Panc1 (cell line): ENCODE data around the gene ADGRG7.

Experiments
- CTCF ChIP-seq: fragments of 450-650 bp; IDR thresholded peaks from 2 replicates; pipeline ENCODE4 v1.5.1; 2017; ENCODE audit warnings: mild to moderate bottlenecking
- POLR2AphosphoS5 ChIP-seq: IDR thresholded peaks from 2 replicates; pipeline ENCODE4 v1.6.1; 2012; ENCODE audit warnings: mild to moderate bottlenecking, low read depth, low read length, moderate library complexity
- REST ChIP-seq, 2 experiments: IDR thresholded peaks; 2 replicates each; pipeline ENCODE4 v1.6.1; 2011 to 2012; ENCODE audit warnings: low read depth in 2 of 2, control low read depth in 1 of 2, low read length in 1 of 2, mild to moderate bottlenecking in 1 of 2, moderate library complexity in 1 of 2; ENCODE audit not compliant: insufficient read depth in 1 of 2
- SIN3A ChIP-seq: IDR thresholded peaks from 2 replicates; pipeline ENCODE4 v1.6.1; 2012; ENCODE audit warnings: low read depth, mild to moderate bottlenecking, low read length, moderate library complexity, borderline replicate concordance; ENCODE audit not compliant: insufficient read depth
- TCF7L2 ChIP-seq: IDR thresholded peaks from 2 replicates; pipeline ENCODE4 v1.6.1; 2011; ENCODE audit warnings: mild to moderate bottlenecking, low read depth, low read length, inconsistent platforms

- no peak for TF ChIP-seq CTCF
- TF ChIP-seq REST (IDR thresholded peaks at IDR 0.05; ENCODE audit: insufficient read depth in 1 of 2, low read depth in 2 of 2, low read length in 1 of 2), result no peak
- no peak for TF ChIP-seq POLR2AphosphoS5
- TF ChIP-seq SIN3A, result no peak
- no peak for TF ChIP-seq TCF7L2
Measured at GRCh38 chr3:100702082-100702979, 92.9 kb downstream of the ADGRG7 start.
